Measurements from ENCODE around the gene SAPCD2. TPM values are rescaled to one million over a fixed set of nuclear protein-coding genes. Genes with fewer than 3 reads are reported as not detected.

The SAPCD2 gene
- total RNA-seq, 1 donor from 2014 or later = 1.0 TPM

DNA sequence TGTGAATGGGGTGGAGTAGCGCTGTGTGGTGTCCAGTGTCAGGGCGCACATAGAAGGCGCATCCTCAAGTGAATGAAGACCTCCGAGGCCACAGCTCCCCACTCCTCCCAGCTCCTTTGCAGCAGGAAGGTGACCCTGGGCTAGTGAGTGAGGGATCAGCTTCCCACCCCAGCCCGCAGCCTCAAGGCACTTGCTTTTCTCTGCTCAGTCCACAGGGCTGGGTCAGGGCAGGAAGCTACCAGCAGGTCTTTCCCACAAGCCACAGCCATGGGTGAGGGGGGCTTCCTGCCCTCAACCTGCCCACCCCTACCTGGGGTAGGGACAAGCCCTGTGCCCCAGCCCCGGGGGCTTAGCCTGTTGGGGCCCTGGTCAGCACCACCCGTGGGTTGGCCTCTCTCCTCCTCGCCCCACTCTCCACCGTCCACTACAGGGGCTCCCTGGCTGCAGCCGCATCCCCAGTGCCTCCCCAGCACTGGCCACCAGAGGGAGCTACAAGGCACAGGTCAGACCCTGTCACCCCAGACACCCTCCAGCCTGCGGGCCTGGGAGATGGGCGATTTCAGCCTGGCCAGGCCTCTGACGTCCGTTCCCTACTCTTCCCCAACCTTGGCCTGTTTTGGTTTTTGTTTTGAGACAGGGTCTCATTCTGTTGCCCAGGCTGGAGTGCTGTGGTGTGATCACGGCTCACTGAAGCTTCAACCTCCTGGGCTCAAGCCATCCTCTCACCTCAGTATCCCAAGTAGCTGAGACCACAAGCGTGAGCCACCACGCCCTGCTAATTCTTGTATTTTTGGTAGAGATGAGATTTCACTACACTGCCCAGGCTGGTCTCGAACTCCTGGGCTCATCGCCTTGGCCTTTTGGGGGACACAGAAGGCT is 41.1 kb downstream of the SAPCD2 start:
- no peaks in the 10 kb centered on the region for H3K4me1 Mint-ChIP-seq (ENCODE audit: unreplicated experiment)
- no peaks in the 10 kb centered on the region for H3K36me3 Mint-ChIP-seq (ENCODE audit: low read depth, unreplicated experiment)
- DNase-seq (ENCODE audit: low spot score) = peak; percentile 88
- peaks cover 12% of the 10 kb centered on the region for H3K27me3 Mint-ChIP-seq (ENCODE audit: unreplicated experiment)
- no peaks in the 10 kb centered on the region for H3K9me3 Mint-ChIP-seq (ENCODE audit: unreplicated experiment)
- no peak overlapping the region for H3K4me3 Mint-ChIP-seq (ENCODE audit: unreplicated experiment)
- peak; percentile 66 for TF ChIP-seq CTCF (IDR thresholded peaks at IDR 0.05; ENCODE audit: unreplicated experiment)
- H3K27ac Mint-ChIP-seq (ENCODE audit: unreplicated experiment) = no peak overlapping the region

GRCh38 chr9:137028263-137029057 is 41.9 kb downstream of the SAPCD2 start:
- no peak overlapping the region for H3K4me3 Mint-ChIP-seq (ENCODE audit: unreplicated experiment)
- peak; percentile 65 for DNase-seq (ENCODE audit: low spot score)
- H3K9me3 Mint-ChIP-seq (ENCODE audit: unreplicated experiment) = no peaks in the 10 kb centered on the region
- H3K4me1 Mint-ChIP-seq (ENCODE audit: unreplicated experiment) = no peaks in the 10 kb centered on the region
- H3K27me3 Mint-ChIP-seq (ENCODE audit: unreplicated experiment) = peaks cover 12% of the 10 kb centered on the region
- no peak for TF ChIP-seq CTCF (IDR thresholded peaks at IDR 0.05; ENCODE audit: unreplicated experiment)
- no peaks in the 10 kb centered on the region for H3K36me3 Mint-ChIP-seq (ENCODE audit: low read depth, unreplicated experiment)
- H3K27ac Mint-ChIP-seq (ENCODE audit: unreplicated experiment) = no peak overlapping the region

DNA sequence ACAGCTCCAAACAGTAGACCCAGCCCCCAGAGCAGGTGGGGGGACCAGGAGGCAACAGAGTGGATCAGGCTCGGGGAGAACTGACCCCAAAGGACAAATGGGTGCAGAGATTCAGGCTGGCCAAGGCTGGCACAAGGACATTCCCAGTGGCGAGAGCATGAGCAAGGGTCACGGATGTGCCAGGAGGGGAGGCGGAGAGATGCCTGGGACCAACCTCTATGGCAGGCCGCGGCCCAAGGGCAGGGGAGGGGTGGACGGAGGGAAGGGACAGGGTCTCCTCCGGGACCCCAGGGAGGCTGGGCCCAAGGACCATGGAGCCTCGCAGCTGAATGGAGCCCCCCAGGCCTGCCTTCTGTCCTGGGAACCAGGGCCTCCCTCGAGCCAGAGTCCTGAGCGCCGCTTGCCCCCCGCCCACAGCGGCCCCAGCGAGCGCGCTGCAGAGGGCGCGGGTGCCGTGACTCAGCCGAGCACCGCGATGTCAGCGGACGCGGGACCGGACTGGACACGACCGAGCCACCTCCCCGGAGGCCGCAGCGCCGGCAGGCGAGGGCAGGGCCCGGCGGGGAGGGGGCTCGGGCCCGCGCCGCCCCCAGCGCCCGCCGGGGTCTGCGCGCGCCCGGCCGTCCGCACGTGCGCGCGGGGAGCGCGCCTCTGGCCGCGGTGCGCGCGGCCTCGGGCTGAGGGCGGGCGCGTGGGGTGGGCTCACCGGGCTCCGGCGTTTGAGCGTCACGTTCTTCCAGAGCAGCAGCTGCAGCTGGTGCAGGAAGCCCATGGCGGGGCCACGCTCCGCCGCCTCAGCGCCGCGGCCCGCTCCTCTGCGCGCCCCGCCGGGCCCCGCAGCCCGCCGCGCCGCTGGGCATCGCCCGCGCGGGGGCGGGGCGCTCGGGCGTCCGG is 42.7 kb downstream of the SAPCD2 start, which contains the start of gene ABCA2:
Gene ABCA2, minus strand, starts transcription at position 869 of the 894 bp plus-strand sequence. Its CDS starts 97 bp downstream, at position 772.
- no peak for TF ChIP-seq CTCF (IDR thresholded peaks at IDR 0.05; ENCODE audit: unreplicated experiment)
- DNase-seq (ENCODE audit: low spot score) = no peak
- Mint-ChIP-seq H3K27ac (ENCODE audit: unreplicated experiment) (no peak within 1 kb of the TSS), H3K36me3 (ENCODE audit: low read depth, unreplicated experiment) (no peaks in the 10 kb centered on the region), H3K4me3 (ENCODE audit: unreplicated experiment) (peak within 1 kb of the TSS; percentile 78), H3K27me3 (ENCODE audit: unreplicated experiment) (peaks cover 14% of the 10 kb centered on the region), H3K4me1 (ENCODE audit: unreplicated experiment) (no peaks in the 10 kb centered on the region), H3K9me3 (ENCODE audit: unreplicated experiment) (no peaks in the 10 kb centered on the region)

DNA sequence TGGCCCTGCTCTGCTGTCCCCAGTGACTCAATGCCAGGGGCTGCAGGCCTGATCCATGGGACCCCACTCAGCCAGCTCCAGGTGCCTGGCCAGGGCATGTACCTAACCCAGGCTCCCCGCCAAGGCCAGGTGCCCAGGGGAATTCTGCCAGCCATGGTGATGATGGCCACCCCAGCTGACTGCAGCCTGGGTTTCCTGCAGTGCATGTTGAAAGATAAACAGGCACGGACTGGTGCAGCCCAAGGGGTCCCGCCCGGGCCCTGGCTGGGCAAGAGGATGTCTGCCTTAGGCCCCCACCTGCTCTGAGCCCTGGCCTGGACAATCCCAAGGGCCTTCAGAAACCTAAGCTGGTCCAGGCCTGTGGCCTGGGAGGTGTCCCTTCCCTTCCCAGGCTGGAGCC is 43.5 kb downstream of the SAPCD2 start:
- Mint-ChIP-seq H3K27me3 (ENCODE audit: unreplicated experiment) (peaks cover 17% of the 10 kb centered on the region), H3K36me3 (ENCODE audit: low read depth, unreplicated experiment) (no peaks in the 10 kb centered on the region), H3K4me1 (ENCODE audit: unreplicated experiment) (no peaks in the 10 kb centered on the region), H3K27ac (ENCODE audit: unreplicated experiment) (no peak overlapping the region), H3K4me3 (ENCODE audit: unreplicated experiment) (no peak overlapping the region), H3K9me3 (ENCODE audit: unreplicated experiment) (no peaks in the 10 kb centered on the region)
- no peak for TF ChIP-seq CTCF (IDR thresholded peaks at IDR 0.05; ENCODE audit: unreplicated experiment)
- DNase-seq (ENCODE audit: low spot score) = no peak

All from endothelial cell (in vitro differentiated cells).